GM12878 (cell line): ENCODE measurements around the gene HS6ST3. TPM values are rescaled to one million over a fixed set of nuclear protein-coding genes. Genes with fewer than 3 reads are reported as not detected.

Experiments used
- ATAC-seq: fragments of 200-7000 bp; cut with Tn5 transposase; 3 replicates; pipeline ENCODE4 v1.9.1; 2020; ENCODE audit warnings: mild to moderate bottlenecking, moderate library complexity
- BruUV-seq: library from RNA; stranded (reverse); fragments of 400-500 nt; replicated peaks from 2 replicates; lab custom pipeline; 2021; lab: Mats Ljungman, UMichigan
- CTCF ChIA-PET: fragments of 300-600 bp; sonication (Branson Sonifier 250); formaldehyde crosslinking; extraction: SDS; loops from one replicate; lab custom pipeline; 2021; ENCODE audit warnings: inconsistent platforms; lab: Yijun Ruan, JAX
- POLR2A ChIA-PET: fragments of 350-600 bp; formaldehyde crosslinking; extraction: SDS; loops from one replicate; lab custom pipeline; 2021; ENCODE audit warnings: inconsistent platforms; lab: Charles Lee
- RAD21 ChIA-PET: fragments of 300-600 bp; sonication (Branson Sonifier 250); formaldehyde crosslinking; loops from one replicate; lab custom pipeline; 2023; ENCODE audit warnings: antibody characterized with exemption; ENCODE audit not compliant: unreplicated experiment; lab: Charles Lee
- SMC1A ChIA-PET: fragments of 300-600 bp; sonication (Branson Sonifier 250); formaldehyde crosslinking; loops from one replicate; lab custom pipeline; 2023; ENCODE audit not compliant: unreplicated experiment, uncharacterized antibody; lab: Charles Lee
- DNase-seq: peaks from one replicate; pipeline ENCODE4 v3.0.0-alpha.2; 2011; ENCODE audit warnings: low read depth, low spot score
- FAIRE-seq: peaks from 3 replicates; lab custom pipeline; 2011; peaks lifted over from hg19 to GRCh38; lab: Jason Lieb, UNC
- H2AFZ ChIP-seq: 2 replicates; pipeline ENCODE4 v1.6.0; 2011; ENCODE audit warnings: low read depth, low read length, control low read depth; ENCODE audit not compliant: control insufficient read depth
- H3K27ac ChIP-seq: 2 replicates; pipeline ENCODE4 v1.5.1; 2011; ENCODE audit warnings: control low read depth; ENCODE audit not compliant: control insufficient read depth, insufficient read depth
- H3K27me3 ChIP-seq, 2 experiments: replicated peaks in 1 of 2; 2 replicates each; pipeline versions ENCODE4 v1.6.0 to v1.6.1; 2011; ENCODE audit warnings: low read length in 1 of 2; ENCODE audit not compliant: control insufficient read depth in 2 of 2, insufficient read depth in 2 of 2
- H3K36me3 ChIP-seq, 2 experiments: 2 replicates each; pipeline ENCODE4 v1.5.1; 2011; ENCODE audit warnings: low read length in 1 of 2; ENCODE audit not compliant: control insufficient read depth in 2 of 2, insufficient read depth in 2 of 2
- H3K4me1 ChIP-seq: 2 replicates; pipeline ENCODE4 v1.6.1; 2011; ENCODE audit warnings: mild to moderate bottlenecking, low read length, moderate library complexity, mixed read lengths; ENCODE audit not compliant: control insufficient read depth, insufficient read depth
- H3K4me2 ChIP-seq: 2 replicates; pipeline ENCODE4 v1.6.0; 2011; ENCODE audit warnings: control low read depth; ENCODE audit not compliant: control insufficient read depth, insufficient read depth
- H3K4me3 ChIP-seq: fragments of 200-600 bp; sonication (generic); 2 replicates; pipeline ENCODE4 v1.5.1; 2016
- H3K79me2 ChIP-seq: 2 replicates; pipeline ENCODE4 v1.6.0; 2011; ENCODE audit warnings: low read length; ENCODE audit not compliant: control insufficient read depth, insufficient read depth
- H3K9ac ChIP-seq: 2 replicates; pipeline ENCODE4 v1.8.0; 2011; ENCODE audit warnings: low read length, control low read depth, mixed read lengths; ENCODE audit not compliant: control insufficient read depth, insufficient read depth
- H3K9me3 ChIP-seq: replicated peaks from 3 replicates; pipeline ENCODE4 v1.5.1; 2011; ENCODE audit warnings: mild to moderate bottlenecking, low read length; ENCODE audit not compliant: control insufficient read depth, insufficient read depth
- H4K20me1 ChIP-seq: 2 replicates; pipeline ENCODE4 v1.6.0; 2011; ENCODE audit not compliant: control insufficient read depth, insufficient read depth
- CBX3 ChIP-seq: fragments of 200-600 bp; sonication (generic); IDR thresholded peaks from 2 replicates; pipeline ENCODE4 v1.6.1; 2016; ENCODE audit warnings: low read depth, borderline replicate concordance
- EGR1 ChIP-seq, 2 experiments: IDR thresholded peaks; 1 replicate in 1 of 2; 2 replicates in 1 of 2; pipeline ENCODE4 v1.6.1; 2011 to 2012; ENCODE audit warnings: low read depth in 2 of 2, low read length in 2 of 2, borderline replicate concordance in 1 of 2, mild to moderate bottlenecking in 1 of 2, moderate library complexity in 1 of 2
- ESRRA ChIP-seq: IDR thresholded peaks from 2 replicates; pipeline ENCODE4 v1.6.1; 2012; ENCODE audit warnings: mild to moderate bottlenecking, low read length, improper control_type of control experiment
- EZH2 ChIP-seq: IDR thresholded peaks from 2 replicates; pipeline ENCODE4 v1.6.1; 2012; ENCODE audit warnings: low read depth, mild to moderate bottlenecking, control low read depth, inconsistent platforms, low read length, borderline replicate concordance; ENCODE audit not compliant: control insufficient read depth
- KAT2A ChIP-seq: conservative IDR thresholded peaks from 2 replicates; pipeline ENCODE4 v1.6.1; 2011; ENCODE audit warnings: low read depth, low read length; ENCODE audit not compliant: control insufficient read depth
- KLF5 ChIP-seq: fragments of 450-650 bp; IDR thresholded peaks from 2 replicates; pipeline ENCODE4 v1.6.1; 2014; ENCODE audit warnings: mild to moderate bottlenecking; ENCODE audit not compliant: partially characterized antibody
- MYC ChIP-seq: IDR thresholded peaks from 2 replicates; pipeline ENCODE4 v1.6.1; 2011; ENCODE audit warnings: mild to moderate bottlenecking, low read length, moderate library complexity, inconsistent platforms; ENCODE audit not compliant: insufficient read depth, insufficient replicate concordance, insufficient read length, severe bottlenecking
- RAD51 ChIP-seq: fragments of 450-650 bp; IDR thresholded peaks from 2 replicates; pipeline ENCODE4 v1.6.1; 2016; ENCODE audit warnings: moderate library complexity, mild to moderate bottlenecking, inconsistent platforms
- RCOR1 ChIP-seq: conservative IDR thresholded peaks from 2 replicates; pipeline ENCODE4 v1.6.1; 2012; ENCODE audit warnings: low read depth, low read length, improper control_type of control experiment
- SIN3A ChIP-seq: IDR thresholded peaks from 2 replicates; pipeline ENCODE4 v1.6.1; 2012; ENCODE audit warnings: low read depth, low read length, improper control_type of control experiment
- SIX5 ChIP-seq: IDR thresholded peaks from 2 replicates; pipeline ENCODE4 v1.6.1; 2011; ENCODE audit warnings: mild to moderate bottlenecking, low read depth, low read length, moderate library complexity; ENCODE audit not compliant: severe bottlenecking
- ZNF384 ChIP-seq: IDR thresholded peaks from 2 replicates; pipeline ENCODE4 v1.6.1; 2012; ENCODE audit warnings: low read depth, mild to moderate bottlenecking, low read length, improper control_type of control experiment, borderline replicate concordance
- ZSCAN29 ChIP-seq: fragments of 450-650 bp; IDR thresholded peaks from 2 replicates; pipeline ENCODE4 v1.6.1; 2017; ENCODE audit warnings: mild to moderate bottlenecking, moderate library complexity
- WGBS: methylation state at CpG from one replicate; pipeline ENCODE4 v1.1.6; 2016; ENCODE audit warnings: low lambda C conversion rate; ENCODE audit not compliant: insufficient replicate concordance, insufficient coverage; ENCODE audit errors: missing lambda C conversion rate; 5-methylcytosine and 5-hydroxymethylcytosine counted together
- in situ Hi-C: fragments of 300-500 bp; cut with MboI; formaldehyde crosslinking; loops from 9 replicates; pipeline ENCODE4 v1.14.3; 2018; ENCODE audit warnings: mixed read lengths
- intact Hi-C: fragments of 100-400 bp; cut with micrococcal nuclease; formaldehyde crosslinking; loops from one replicate; pipeline ENCODE4 v1.14.2; 2022; ENCODE audit not compliant: unreplicated experiment
- polyA plus RNA-seq, 11 experiments: library from polyadenylated mRNA; depleted of rRNA in 4 of 11; unstranded in 6 of 11; stranded (reverse) in 5 of 11; fragments of >200 nt; fragmentation: Nextera tagmentation in 4 of 11; fragmentation: Illumina TruSeq in 1 of 11; extraction: Ambion mirVana in 4 of 11; extraction: Trizol in 1 of 11; gene quantifications; 1 replicate in 1 of 11; 2 replicates in 10 of 11; pipeline versions ENCODE4 v1.2.1 to v1.2.3, GENCODE V29; 2011 to 2016; ENCODE audit warnings: inconsistent platforms in 2 of 11, missing spikeins in 2 of 11, low read depth in 1 of 11
- total RNA-seq, 4 experiments: library from RNA; depleted of rRNA in 3 of 4; stranded (reverse); fragments of >200 nt in 3 of 4; fragmentation: Illumina TruSeq in 1 of 4; extraction: Trizol in 1 of 4; gene quantifications; 2 replicates each; pipeline versions ENCODE4 v1.2.1 to v1.2.3, GENCODE V29; 2013 to 2021
- TF ChIP-seq, protein P1 (sequence below): IDR thresholded peaks from 2 replicates; pipeline ENCODE4 v1.6.1; 2012; ENCODE audit warnings: improper control_type of control experiment, low read depth, low read length; ENCODE audit not compliant: insufficient replicate concordance

HS6ST3 gene
- total and polyA plus RNA-seq, 10 of the 15 experiments (the other 5 are each of a cell fraction or from before 2014, with no cell fraction given) = under 0.01 to 2.9 TPM; not detected in 8

DNA sequence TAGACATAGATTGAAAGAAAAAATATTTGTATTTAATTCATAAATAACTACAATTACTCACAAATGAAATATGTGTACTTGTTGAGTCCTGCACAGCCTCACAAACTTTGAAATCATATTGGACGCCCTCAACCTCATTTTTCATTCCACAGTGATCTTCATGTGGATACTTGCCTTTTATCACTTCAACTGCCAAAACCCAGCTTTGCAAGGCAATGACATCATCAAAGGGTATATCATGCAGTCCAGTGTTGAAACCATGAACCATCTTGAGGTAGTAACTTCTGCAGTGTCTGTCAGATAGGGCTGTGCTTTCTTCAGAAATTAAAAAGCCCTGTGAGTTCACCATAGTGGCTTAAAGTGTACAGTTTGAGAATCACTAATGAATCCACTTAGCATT lies 82.2 kb downstream of the HS6ST3 start:
- H3K4me1 ChIP-seq = no peaks in the 10 kb centered on the region
- no TSS peak for BruUV-seq
- no peak overlapping the region for H3K27ac ChIP-seq
- WGBS = 3% methylated on average over 1 of the region's 1 CpG
- H3K27me3 ChIP-seq = no peaks in the 10 kb centered on the region
- H2AFZ ChIP-seq = no peak overlapping the region
- H4K20me1 ChIP-seq = no peaks in the 10 kb centered on the region
- H3K4me2 ChIP-seq = no peak overlapping the region
- RAD21 ChIA-PET = no interaction called here
- no peaks in the 10 kb centered on the region for H3K79me2 ChIP-seq
- intact Hi-C loops (no loop called here), in situ Hi-C loops (no loop called here)
- DNase-seq (no peak), ATAC-seq (no peak)
- H3K9me3 ChIP-seq = no peaks in the 10 kb centered on the region
- no peak overlapping the region for H3K9ac ChIP-seq
- H3K36me3 ChIP-seq = no peaks in the 10 kb centered on the region
- no peak overlapping the region for H3K4me3 ChIP-seq
- TF ChIP-seq ZNF384 (no peak), MYC (no peak), ZSCAN29 (no peak)
- TF ChIP-seq, all 136 proteins: peak for 0
- POLR2A ChIA-PET = no interaction called here
- SMC1A ChIA-PET = no interaction called here
- CTCF ChIA-PET = no interaction called here
- FAIRE-seq = no peak

DNA sequence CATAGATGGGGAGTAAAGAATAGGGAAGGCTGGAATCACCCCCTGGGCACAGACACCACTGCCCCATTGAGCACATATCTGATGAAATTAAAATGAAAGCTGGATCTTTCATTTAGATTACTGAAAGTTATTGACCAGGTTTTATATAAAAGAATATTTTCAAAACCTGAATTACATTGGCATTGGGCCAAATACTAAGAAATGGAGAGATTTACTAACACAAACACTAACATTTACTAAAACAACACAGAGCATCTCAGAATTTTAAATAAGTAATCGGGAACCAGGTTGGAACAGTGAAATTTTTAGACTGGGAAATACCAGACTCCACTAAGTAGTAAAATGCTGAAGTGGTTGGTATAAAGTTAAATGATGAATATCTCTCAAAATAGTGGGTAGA lies 88.9 kb downstream of the HS6ST3 start:
- H3K36me3 ChIP-seq = no peaks in the 10 kb centered on the region
- intact Hi-C loops = loop anchor here (1.0 kb wide), 1 partner anchor 23 kb away; no protein-coding TSS in a partner anchor
- H3K27ac ChIP-seq = no peak overlapping the region
- H3K79me2 ChIP-seq = no peaks in the 10 kb centered on the region
- RAD21 ChIA-PET = no interaction called here
- POLR2A ChIA-PET = no interaction called here
- SMC1A ChIA-PET = no interaction called here
- H4K20me1 ChIP-seq = no peaks in the 10 kb centered on the region
- H3K27me3 ChIP-seq = no peaks in the 10 kb centered on the region
- no peaks in the 10 kb centered on the region for H3K4me1 ChIP-seq
- no peak overlapping the region for H3K4me3 ChIP-seq
- DNase-seq (no peak), FAIRE-seq (no peak), ATAC-seq (no peak)
- no peak overlapping the region for H2AFZ ChIP-seq
- H3K4me2 ChIP-seq = no peak overlapping the region
- CTCF ChIA-PET = no interaction called here
- no peak overlapping the region for H3K9ac ChIP-seq
- in situ Hi-C loops = no loop called here
- H3K9me3 ChIP-seq = no peaks in the 10 kb centered on the region
- no TSS peak for BruUV-seq
- WGBS = 0% methylated on average over 1 of the region's 1 CpG
- no peak for TF ChIP-seq ESRRA
- TF ChIP-seq RAD51 = no peak
- TF ChIP-seq, protein P1, sequence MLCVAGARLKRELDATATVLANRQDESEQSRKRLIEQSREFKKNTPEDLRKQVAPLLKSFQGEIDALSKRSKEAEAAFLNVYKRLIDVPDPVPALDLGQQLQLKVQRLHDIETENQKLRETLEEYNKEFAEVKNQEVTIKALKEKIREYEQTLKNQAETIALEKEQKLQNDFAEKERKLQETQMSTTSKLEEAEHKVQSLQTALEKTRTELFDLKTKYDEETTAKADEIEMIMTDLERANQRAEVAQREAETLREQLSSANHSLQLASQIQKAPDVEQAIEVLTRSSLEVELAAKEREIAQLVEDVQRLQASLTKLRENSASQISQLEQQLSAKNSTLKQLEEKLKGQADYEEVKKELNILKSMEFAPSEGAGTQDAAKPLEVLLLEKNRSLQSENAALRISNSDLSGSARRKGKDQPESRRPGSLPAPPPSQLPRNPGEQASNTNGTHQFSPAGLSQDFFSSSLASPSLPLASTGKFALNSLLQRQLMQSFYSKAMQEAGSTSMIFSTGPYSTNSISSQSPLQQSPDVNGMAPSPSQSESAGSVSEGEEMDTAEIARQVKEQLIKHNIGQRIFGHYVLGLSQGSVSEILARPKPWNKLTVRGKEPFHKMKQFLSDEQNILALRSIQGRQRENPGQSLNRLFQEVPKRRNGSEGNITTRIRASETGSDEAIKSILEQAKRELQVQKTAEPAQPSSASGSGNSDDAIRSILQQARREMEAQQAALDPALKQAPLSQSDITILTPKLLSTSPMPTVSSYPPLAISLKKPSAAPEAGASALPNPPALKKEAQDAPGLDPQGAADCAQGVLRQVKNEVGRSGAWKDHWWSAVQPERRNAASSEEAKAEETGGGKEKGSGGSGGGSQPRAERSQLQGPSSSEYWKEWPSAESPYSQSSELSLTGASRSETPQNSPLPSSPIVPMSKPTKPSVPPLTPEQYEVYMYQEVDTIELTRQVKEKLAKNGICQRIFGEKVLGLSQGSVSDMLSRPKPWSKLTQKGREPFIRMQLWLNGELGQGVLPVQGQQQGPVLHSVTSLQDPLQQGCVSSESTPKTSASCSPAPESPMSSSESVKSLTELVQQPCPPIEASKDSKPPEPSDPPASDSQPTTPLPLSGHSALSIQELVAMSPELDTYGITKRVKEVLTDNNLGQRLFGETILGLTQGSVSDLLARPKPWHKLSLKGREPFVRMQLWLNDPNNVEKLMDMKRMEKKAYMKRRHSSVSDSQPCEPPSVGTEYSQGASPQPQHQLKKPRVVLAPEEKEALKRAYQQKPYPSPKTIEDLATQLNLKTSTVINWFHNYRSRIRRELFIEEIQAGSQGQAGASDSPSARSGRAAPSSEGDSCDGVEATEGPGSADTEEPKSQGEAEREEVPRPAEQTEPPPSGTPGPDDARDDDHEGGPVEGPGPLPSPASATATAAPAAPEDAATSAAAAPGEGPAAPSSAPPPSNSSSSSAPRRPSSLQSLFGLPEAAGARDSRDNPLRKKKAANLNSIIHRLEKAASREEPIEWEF = no peak
- TF ChIP-seq SIN3A = no peak
- no peak for TF ChIP-seq CBX3
- TF ChIP-seq EZH2 = no peak
- TF ChIP-seq EGR1 (IDR thresholded peaks at IDR 0.05; ENCODE audit: borderline replicate concordance in 1 of 2, low read depth in 2 of 2, low read length in 2 of 2) = no peak
- no peak for TF ChIP-seq RCOR1
- no peak for TF ChIP-seq KLF5
- no peak for TF ChIP-seq KAT2A
- TF ChIP-seq SIX5 = no peak
